GM13977 (cell line): Measurements from ENCODE around the gene ASB13.

Experiments
- DNase-seq: peaks from one replicate; pipeline ENCODE4 v3.0.0; 2012; ENCODE audit warnings: low spot score
- in situ Hi-C: fragments of 300-500 bp; cut with MboI; formaldehyde crosslinking; loops from one replicate; pipeline ENCODE4 v1.12.0; 2022; ENCODE audit warnings: low sequenced_read_pairs, low pct_unique_long_range_greater_than_20kb, mixed read lengths, inconsistent platforms; ENCODE audit not compliant: unreplicated experiment
- TF ChIP-seq, protein P1 (sequence below): IDR thresholded peaks from 2 replicates; pipeline ENCODE4 v1.5.1; 2012; ENCODE audit warnings: mild to moderate bottlenecking, control low read depth; ENCODE audit not compliant: insufficient read depth; ENCODE audit errors: extremely low read depth, missing control alignments

Gene ASB13

DNA sequence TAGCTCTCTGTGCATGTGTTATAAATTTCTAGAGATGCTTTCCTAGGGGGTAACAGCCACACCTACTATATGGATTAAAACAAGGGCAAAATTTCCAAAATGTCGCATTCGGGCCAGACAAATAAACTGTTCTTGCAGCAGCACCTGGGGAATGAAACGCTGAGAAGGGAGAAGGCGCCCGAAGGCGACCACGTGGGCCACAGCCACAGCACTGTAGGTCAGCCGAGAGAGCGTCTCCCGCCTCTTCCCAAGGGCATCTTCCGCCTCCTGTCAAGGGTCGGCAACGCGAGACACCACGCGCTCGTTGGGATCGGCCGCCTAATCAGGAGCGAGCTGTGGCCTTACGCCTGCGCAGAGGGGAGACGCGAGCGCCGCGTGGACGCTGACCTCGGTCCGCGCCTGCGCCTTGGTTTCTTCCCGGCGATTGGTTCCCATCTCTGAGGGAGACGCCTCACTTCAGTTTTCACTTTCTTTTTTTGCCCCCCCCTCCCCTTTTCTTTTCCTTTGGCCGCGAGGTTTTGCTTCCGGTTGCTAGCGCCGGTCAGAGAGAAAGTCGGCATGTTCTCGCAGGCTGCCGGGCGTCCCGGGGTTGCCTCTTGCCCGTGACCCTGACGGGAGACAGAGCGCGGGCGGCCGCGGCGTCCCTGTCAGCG lies 18.0 kb upstream of the ASB13 start, which contains the start of gene TASOR2:
Gene TASOR2 (plus strand): TSS at position 521 of the 653 bp plus-strand sequence. CDS start 35,805 bp downstream, outside the sequence.
- peak; percentile 96 for DNase-seq
- TF ChIP-seq, protein P1, sequence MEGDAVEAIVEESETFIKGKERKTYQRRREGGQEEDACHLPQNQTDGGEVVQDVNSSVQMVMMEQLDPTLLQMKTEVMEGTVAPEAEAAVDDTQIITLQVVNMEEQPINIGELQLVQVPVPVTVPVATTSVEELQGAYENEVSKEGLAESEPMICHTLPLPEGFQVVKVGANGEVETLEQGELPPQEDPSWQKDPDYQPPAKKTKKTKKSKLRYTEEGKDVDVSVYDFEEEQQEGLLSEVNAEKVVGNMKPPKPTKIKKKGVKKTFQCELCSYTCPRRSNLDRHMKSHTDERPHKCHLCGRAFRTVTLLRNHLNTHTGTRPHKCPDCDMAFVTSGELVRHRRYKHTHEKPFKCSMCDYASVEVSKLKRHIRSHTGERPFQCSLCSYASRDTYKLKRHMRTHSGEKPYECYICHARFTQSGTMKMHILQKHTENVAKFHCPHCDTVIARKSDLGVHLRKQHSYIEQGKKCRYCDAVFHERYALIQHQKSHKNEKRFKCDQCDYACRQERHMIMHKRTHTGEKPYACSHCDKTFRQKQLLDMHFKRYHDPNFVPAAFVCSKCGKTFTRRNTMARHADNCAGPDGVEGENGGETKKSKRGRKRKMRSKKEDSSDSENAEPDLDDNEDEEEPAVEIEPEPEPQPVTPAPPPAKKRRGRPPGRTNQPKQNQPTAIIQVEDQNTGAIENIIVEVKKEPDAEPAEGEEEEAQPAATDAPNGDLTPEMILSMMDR = no peak
- in situ Hi-C loops = no loop called here

DNA sequence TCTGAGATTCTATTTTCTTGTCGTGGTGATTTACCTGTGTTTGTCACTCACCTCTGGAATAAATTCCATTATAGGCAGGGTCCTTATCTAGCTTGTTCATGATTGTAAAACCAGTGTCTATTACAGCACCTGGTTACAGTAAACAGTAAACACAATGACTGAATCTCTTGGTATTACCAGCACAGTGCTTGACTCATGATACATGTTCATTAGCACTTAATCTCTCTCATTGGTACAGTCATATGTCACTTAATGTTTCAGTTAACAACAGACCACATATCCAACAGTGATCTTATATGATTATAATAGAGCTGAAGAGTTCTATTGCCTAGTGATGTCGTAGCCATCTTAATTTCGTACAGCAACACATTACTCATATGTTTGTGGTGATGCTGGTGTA lies 16.7 kb upstream of the ASB13 start:
- TF ChIP-seq, protein P1 = no peak
- in situ Hi-C loops = no loop called here
- no peak for DNase-seq

DNA sequence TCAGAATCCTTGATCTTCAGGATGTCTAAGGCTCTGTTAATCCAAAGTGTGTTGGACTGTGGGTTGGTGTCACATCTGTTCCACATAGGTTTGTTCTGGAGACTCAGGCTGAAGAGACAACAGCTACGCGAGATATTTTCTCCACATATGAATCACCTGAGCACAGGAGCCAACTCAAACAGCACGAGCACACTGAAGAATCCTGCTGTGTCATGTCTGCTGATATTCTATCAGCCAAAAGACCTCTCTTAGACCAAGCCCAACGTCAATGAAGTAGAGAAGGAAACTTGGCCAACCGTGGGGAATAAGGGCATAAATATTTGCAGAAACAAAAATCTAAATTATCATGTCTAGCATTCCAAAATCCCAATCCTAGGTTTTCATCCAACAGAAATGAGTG lies 15.5 kb upstream of the ASB13 start:
- TF ChIP-seq, protein P1 = no peak
- no peak for DNase-seq
- in situ Hi-C loops = no loop called here

DNA sequence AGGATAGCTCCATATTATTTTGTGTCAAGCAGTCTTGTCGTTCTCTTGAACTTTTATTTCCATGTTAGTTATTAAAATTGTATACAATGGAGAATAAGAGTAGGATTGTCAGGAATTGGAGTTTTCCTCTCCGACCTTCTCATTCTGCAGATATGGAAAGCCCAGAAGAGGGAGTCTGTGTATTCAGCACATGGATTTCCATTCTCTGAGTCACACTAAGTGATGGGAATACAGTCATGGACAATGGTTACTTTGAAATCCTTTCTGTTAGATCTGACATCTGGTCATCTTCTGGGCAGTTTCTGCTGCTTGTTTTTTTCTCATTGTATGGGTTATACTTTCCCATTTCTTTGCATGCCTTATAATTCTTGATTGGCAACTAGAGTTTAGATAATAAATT lies 13.2 kb upstream of the ASB13 start:
- TF ChIP-seq, protein P1 = no peak
- no peak for DNase-seq

DNA sequence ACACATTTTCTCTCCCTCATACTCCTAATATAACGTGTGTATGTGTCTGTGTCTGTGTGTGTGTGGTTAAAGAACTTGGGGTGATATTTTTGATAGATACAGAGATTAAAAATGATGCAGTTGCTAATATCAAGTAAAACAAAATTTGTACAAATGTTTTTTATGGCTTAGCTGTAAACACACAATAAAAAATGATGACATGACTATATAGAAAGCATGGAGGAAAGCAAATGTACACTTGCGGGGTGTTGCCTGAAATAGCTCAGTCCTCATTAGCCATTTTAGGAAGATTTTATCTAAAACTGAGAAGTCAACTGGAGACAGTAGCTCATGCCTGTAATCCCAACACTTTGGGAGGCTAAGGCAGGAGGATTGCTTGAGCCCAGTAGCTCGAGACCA lies 12.6 kb upstream of the ASB13 start:
- in situ Hi-C loops = no loop called here
- DNase-seq = no peak
- TF ChIP-seq, protein P1 = no peak

More for the DNA sequence above, 13.2 kb upstream of the ASB13 start:
- in situ Hi-C loops = no loop called here

DNA sequence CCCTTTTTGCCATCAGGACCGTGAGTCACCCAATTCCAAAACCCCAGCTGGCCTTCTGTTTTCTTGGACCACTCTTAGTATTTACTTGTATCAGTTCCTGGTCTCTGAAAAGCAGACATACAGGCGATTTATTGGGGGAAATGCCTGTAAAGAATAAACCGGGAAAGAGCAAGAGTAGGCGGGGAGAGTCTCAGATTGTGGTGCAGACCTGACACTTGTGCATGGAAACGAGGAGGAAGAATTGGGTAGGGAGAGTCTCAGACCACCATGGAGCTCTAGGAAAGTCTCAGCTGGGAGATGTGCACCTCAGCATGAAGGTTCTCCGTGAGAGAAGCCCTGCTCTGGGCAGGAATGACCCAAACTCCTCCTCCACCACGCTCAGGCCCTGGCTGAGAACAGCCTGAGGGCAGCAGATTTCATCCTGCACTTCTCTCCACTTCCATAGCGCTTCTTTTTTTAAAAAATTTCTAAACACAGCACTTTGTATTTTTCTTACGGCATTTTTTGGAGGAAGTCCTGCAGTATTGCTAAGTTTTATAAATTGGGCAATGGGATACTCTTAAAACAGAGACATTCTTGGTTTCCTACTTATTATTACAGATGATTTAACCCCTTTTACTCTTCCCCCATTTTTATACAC lies 12.1 kb upstream of the ASB13 start:
- in situ Hi-C loops = no loop called here
- DNase-seq = no peak
- TF ChIP-seq, protein P1 = no peak
